Activated CD4-positive, alpha-beta T cell treated with anti-CD3 and anti-CD28 coated beads, Interleukin-2, Interleukin-6, amounts not matched to agents 100 ng/mL and 50 ng/mL, durations not matched to agents 16 hours and 8 hours (primary cell): ENCODE measurements around the gene ACAN.

Experiments used
- DNase-seq: peaks from one replicate; pipeline ENCODE4 v3.0.0-alpha.2; 2020

ACAN gene

GRCh38 chr15:88880944-88881740 is 77.9 kb downstream of the ACAN start:
- DNase-seq, result no peak

- DNase-seq, result no peak
Observed at GRCh38 chr15:88881775-88882174, 78.5 kb downstream of the ACAN start.

GRCh38 chr15:88882785-88883184 is 79.5 kb downstream of the ACAN start:
- no peak for DNase-seq

GRCh38 chr15:88887068-88887580 is 83.9 kb downstream of the ACAN start:
- DNase-seq, result no peak

GRCh38 chr15:88888719-88889118 is 85.5 kb downstream of the ACAN start:
- DNase-seq, result no peak

- DNase-seq, result no peak
Observed at GRCh38 chr15:88890495-88890894, 87.3 kb downstream of the ACAN start.

GRCh38 chr15:88891540-88892254 is 88.5 kb downstream of the ACAN start:
- no peak for DNase-seq

GRCh38 chr15:88894348-88894818 is 91.1 kb downstream of the ACAN start:
- peak; percentile 88 for DNase-seq

- DNase-seq, result peak; percentile 74
Observed at GRCh38 chr15:88894819-88895767, 91.9 kb downstream of the ACAN start, which contains the start of gene HAPLN3. Gene HAPLN3, minus strand, starts transcription at chr15:88895544. Its CDS starts 8,246 bp downstream, at chr15:88887298.

GRCh38 chr15:88896333-88897033 is 93.2 kb downstream of the ACAN start:
- no peak for DNase-seq

- DNase-seq, result no peak
Observed at GRCh38 chr15:88897142-88897455, 93.9 kb downstream of the ACAN start.

- DNase-seq, result peak; percentile 65
Observed at GRCh38 chr15:88897456-88898194, 94.4 kb downstream of the ACAN start.

- no peak for DNase-seq
Observed at GRCh38 chr15:88898736-88899135, 95.5 kb downstream of the ACAN start.

GRCh38 chr15:88899251-88899650 is 96.0 kb downstream of the ACAN start:
- DNase-seq, result no peak

GRCh38 chr15:88900309-88900981 is 97.2 kb downstream of the ACAN start:
- no peak for DNase-seq

GRCh38 chr15:88900982-88901418 is 97.8 kb downstream of the ACAN start:
- DNase-seq, result no peak

GRCh38 chr15:88901508-88902220 is 98.4 kb downstream of the ACAN start:
- no peak for DNase-seq

GRCh38 chr15:88902221-88902835 is 99.1 kb downstream of the ACAN start:
- DNase-seq, result no peak

- no peak for DNase-seq
Observed at GRCh38 chr15:88902846-88903245, 99.6 kb downstream of the ACAN start.

GRCh38 chr15:88904257-88904623 is 101.0 kb downstream of the ACAN start:
- DNase-seq, result no peak
